KOPT-K1 (cell line): ENCODE results near the gene CRIM1.

Source experiments
- H3K27ac ChIP-seq: fragments of 200-600 bp; sonication (generic); 2 replicates; pipeline ENCODE4 v1.5.1; 2016; ENCODE audit warnings: antibody characterized with exemption, mild to moderate bottlenecking, low read depth, low read length; ENCODE audit not compliant: poor library complexity, severe bottlenecking
- H3K36me3 ChIP-seq: fragments of 200-600 bp; sonication (generic); 2 replicates; pipeline ENCODE4 v1.5.1; 2017; ENCODE audit warnings: antibody characterized with exemption, mild to moderate bottlenecking, low read length, moderate library complexity; ENCODE audit not compliant: insufficient read depth
- H3K9me3 ChIP-seq: fragments of 200-600 bp; sonication (generic); 2 replicates; pipeline ENCODE4 v1.5.1; 2017; ENCODE audit warnings: antibody characterized with exemption, low read length, mild to moderate bottlenecking; ENCODE audit not compliant: insufficient read depth, poor library complexity, severe bottlenecking

The CRIM1 gene

DNA sequence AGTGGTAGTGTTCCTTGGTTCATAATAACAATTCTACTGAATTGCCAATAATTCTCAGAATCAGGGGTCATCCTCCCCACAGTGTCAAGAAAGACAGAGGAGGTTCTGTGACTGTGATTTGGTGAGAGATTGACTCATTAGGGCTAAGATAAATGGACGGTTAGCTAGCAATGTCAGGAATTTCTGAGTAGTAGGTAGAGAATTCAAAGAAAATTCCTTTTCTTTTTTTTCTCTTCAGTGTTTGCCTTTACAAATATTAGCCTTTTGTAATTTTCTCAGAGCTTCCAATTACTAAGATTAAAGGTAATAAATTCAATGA is 16.8 kb upstream of the CRIM1 start:
- no peak overlapping the region for H3K27ac ChIP-seq
- no peaks in the 10 kb centered on the region for H3K9me3 ChIP-seq
- H3K36me3 ChIP-seq, result no peaks in the 10 kb centered on the region

DNA sequence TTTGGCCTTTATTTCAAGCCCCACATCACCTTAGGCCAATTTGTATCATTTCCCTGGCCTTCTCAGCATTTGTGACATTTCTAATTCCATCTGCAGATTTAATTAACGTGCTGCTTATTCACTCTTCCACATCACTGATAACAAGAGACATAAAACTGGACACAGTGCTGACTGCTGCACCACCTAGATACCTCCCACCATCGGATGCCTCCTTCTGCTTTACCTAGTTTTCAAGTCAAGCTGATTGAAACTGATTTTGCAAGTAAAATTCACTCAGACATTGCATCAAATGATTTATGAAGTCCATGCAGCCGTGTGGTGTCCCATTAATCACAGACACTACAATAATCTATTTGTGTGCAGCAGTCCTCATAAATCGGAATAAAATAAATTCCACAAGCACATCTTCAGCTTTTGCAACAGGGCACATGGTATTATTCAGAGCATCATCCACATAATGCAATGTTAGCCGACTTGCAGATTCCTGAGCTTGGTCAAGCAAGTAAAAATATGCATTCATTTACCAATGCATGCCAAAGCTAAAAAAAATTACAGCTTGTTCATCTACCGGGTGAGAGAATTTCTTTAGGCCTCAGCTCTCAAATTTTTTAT is 15.9 kb upstream of the CRIM1 start:
- no peak overlapping the region for H3K27ac ChIP-seq
- no peaks in the 10 kb centered on the region for H3K9me3 ChIP-seq
- no peaks in the 10 kb centered on the region for H3K36me3 ChIP-seq

DNA sequence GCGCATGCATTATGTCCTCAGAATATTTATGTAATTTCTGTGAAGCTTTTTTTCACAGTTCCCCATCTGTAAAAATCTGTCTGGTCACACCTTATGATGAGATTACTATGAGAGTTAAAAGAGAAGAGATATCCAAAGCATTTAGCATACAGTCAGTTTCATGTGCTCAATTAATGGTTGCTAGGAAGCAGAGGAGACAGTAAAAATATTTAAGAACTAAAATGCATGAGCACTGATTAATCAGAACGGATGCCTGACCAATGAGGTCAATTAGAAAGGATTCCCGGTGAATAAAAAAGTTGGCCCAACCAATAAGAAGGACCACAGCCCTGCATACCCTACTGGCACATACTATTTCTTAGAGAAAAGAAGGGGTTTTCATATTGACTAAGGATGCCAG is 12.0 kb upstream of the CRIM1 start:
- no peaks in the 10 kb centered on the region for H3K9me3 ChIP-seq
- no peak overlapping the region for H3K27ac ChIP-seq
- no peaks in the 10 kb centered on the region for H3K36me3 ChIP-seq

DNA sequence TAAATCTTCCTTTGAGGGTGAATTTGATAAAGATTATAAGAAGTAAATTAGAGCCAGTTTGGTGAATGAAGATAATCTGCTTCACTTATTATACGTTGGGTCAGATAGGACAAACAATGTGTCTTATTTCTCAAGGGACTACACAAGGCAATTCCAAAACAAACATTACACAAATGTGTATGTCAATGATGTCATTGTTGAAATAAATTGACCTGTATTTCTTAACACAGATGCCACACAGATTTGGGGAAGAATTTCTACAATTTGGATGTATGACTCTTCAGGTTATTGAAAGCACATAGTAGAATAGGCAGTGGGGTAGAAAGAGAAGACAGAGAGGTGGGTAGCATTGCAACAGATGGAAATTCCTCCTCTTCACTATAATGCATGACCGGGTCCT is 6.9 kb upstream of the CRIM1 start:
- no peaks in the 10 kb centered on the region for H3K36me3 ChIP-seq
- H3K9me3 ChIP-seq, result no peaks in the 10 kb centered on the region
- H3K27ac ChIP-seq, result no peak overlapping the region

DNA sequence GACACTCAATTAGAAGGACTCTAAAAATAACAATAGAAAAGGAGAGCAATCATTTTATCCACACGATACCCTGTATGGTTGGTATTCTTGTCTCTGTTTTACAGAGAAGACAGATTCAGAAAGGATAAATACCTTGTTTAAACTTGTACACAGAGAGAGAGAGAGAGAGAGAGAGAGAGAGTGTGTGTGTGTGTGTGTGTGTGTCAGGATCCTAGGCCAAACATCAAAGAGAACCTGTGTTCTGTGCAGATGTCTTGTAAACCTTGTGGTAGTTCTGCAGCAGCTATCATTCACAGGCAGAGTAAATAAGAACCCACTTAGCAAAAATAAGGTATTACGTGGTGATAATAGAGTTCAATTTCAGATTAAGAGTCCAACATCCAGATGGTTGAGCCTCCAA is 4.3 kb upstream of the CRIM1 start:
- no peaks in the 10 kb centered on the region for H3K36me3 ChIP-seq
- H3K9me3 ChIP-seq, result no peaks in the 10 kb centered on the region
- H3K27ac ChIP-seq, result no peak overlapping the region

DNA sequence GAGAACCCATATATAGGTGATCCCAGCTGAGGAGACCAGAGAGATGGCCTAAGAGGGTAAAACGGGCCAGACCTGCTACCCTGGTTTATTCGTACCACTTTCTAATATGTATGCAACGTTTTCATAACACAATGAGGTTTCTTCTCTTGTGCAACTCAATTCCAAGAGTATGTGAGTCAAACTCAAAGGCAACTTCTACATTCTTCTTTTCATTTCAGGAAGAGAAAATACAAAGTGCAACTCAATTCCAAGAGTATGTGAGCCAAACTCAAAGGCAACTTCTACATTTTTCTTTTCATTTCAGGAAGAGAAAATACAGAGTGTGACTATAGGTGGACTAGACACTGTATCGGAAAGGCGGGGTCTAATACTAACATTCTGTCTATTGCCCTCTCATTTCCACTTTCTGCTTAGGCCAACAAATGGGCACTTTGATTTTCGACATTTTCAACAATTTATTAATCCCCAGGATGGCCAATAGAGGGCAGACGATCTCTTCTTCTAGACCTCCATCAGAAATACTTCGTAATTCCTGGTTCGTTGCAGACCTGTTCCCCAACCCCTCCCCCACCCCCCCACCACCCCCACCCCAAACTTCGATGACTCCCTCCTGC is 3.7 kb upstream of the CRIM1 start:
- Histone ChIP-seq H3K9me3 (no peaks in the 10 kb centered on the region), H3K27ac (no peak overlapping the region), H3K36me3 (no peaks in the 10 kb centered on the region)

DNA sequence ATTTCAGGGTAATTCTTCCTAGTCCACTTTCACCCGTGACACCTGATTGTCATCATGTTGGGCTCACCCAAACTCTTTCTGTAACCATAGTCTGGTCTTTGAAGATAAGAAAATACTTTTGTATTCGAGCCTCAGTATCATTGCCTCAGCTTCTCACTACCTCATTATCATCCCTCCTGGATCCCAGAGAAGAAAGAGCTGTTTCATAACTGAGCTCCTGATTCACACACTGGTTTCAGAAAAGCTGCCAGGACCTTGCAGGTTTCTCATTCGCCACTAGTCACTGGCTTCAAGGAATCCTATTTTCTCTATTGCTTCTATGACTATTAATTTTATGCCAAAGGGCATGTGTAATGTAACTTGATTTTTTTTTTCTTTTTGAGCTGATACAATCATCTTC is 2.9 kb upstream of the CRIM1 start:
- Histone ChIP-seq H3K36me3 (no peaks in the 10 kb centered on the region), H3K9me3 (no peaks in the 10 kb centered on the region), H3K27ac (no peak overlapping the region)

DNA sequence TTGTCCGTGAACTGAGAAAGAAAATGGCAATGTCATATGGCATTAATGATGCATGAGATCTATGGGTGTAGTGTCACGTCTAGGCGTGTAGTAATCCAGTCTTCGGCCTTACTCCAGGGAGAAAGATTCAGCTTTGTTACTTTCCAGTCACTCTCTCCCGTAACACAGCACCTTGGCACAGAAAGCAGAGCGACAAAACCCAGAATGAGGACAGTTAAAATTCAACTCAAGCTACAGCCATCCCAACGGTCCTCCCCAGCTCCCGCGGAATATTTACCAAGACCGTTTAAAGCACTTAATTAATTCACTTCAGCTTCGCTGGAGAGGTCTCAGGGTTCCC is 797 bp upstream of the CRIM1 start:
- no peak overlapping the region for H3K27ac ChIP-seq
- H3K36me3 ChIP-seq, result no peaks in the 10 kb centered on the region
- no peaks in the 10 kb centered on the region for H3K9me3 ChIP-seq

DNA sequence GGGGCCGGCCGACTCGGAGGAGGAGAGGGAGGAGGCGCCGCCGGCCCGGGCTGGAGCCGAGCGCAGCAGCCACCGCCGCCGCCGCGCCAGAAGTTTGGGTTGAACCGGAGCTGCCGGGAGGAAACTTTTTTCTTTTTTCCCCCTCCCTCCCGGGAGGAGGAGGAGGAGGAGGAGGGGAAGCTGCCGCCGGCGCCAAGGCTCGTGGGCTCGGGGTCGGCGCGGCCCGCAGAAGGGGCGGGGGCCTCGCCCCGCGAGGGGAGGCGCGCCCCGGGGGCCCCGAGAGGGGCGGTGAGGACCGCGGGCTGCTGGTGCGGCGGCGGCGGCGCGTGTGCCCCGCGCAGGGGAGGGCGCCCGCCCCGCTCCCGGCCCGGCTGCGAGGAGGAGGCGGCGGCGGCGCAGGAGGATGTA is 316 bp downstream of the CRIM1 start:
- H3K36me3 ChIP-seq, result no peaks in the 10 kb centered on the region
- no peak overlapping the region for H3K27ac ChIP-seq

DNA sequence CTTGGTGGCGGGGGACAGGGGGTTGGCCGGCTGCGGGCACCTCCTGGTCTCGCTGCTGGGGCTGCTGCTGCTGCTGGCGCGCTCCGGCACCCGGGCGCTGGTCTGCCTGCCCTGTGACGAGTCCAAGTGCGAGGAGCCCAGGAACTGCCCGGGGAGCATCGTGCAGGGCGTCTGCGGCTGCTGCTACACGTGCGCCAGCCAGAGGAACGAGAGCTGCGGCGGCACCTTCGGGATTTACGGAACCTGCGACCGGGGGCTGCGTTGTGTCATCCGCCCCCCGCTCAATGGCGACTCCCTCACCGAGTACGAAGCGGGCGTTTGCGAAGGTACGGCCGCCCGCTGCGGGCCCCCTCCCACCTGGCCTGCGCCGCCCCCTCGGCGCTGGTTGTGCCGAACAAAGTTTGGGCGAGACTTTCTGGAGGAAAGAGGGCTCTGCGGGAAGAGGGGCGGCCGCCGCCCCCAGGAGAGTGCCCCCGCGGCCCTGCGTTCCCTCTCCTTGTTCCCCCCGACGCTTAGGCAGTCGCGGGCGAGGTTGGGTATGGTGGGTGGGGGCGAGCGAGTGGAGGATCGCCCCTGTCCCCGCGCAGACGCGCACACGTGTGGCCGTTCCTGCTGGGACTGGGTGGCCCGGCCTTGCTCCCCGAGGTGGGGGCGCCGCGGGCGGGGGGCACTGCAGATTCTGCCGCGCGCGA is 866 bp downstream of the CRIM1 start:
- Histone ChIP-seq H3K9me3 (no peaks in the 10 kb centered on the region), H3K27ac (no peak overlapping the region), H3K36me3 (no peaks in the 10 kb centered on the region)

More for the DNA sequence above, 316 bp downstream of the CRIM1 start:
- H3K9me3 ChIP-seq, result no peaks in the 10 kb centered on the region

DNA sequence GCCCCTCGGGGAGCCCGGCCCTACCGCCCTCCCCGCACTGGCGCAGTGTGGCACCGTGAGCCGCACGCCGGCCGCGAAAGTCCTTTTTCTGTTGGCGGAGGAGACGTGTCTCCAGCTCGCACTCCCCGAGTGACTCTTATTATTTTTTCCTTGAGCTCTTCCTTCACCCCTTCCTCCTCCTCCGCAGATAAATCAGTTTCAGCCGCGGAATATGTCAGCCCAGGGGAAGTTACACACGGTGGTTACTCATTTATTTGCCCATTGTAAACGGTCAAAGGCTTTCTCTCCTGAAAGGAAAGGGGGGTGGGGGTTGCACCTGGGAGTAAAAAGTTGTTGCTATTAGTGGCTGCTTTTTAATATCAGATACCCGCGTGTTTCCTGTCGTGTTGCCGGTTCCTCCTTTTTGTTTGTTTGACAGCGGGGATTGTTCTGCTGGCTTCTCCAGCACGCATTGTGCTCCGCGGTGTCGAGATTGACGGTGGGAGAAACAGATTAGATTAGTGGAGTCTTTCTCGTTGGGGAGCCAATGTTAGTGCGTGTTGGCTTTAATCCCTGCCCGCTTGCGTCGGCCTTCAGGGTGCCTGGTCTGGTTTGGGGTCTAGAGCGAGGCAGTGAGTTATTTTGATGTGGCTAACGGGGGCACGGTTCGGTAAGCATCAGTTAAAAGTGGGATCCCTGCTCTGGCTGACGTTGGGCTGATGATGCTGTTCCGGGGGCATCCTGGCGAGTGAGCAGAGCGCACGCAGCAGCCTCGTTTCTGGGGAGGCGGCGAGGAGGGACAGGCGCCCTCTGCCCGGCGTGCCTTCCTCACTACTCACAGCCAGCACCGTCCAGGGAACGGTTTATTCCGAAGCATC is 1.6 kb downstream of the CRIM1 start:
- Histone ChIP-seq H3K36me3 (no peaks in the 10 kb centered on the region), H3K27ac (no peak overlapping the region), H3K9me3 (no peaks in the 10 kb centered on the region)

DNA sequence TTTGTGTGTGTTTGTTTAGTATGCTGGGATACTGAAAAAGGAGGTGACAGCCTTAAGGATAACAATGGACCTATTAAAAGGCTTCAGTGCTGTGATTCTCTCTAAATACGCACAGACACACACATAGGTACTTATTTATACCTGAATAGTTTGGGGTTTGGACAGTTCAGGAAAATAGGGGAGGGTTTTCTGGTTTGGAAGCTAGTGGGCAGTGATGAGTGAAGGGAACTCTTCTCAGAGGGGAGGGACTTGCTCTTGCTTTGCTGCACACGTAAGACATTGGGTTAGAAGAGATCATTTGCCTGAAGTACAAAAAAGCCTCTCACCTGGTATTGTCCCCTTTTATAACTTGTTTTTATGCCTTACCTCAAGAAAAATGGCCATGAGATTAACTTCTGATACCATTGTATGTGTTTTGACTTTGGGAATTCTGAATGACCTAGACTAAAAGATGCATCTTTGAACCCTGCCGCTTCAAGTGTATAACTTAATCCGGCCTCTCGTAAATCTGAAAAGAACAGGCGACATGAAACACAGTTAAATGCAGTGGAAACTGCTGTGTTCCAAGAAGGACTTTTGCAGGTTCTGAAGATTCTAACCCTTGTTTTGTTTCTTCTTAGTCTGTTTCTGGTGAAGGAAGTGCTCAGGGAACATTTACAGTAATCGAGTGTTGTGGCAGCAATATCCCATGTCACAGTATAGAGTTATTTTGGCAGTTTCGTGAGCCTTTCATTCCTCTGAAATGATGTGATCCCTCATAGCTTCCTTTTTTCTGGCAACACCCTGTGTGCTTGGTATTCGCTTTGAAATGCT is 2.5 kb downstream of the CRIM1 start:
- H3K27ac ChIP-seq, result no peak overlapping the region
- H3K9me3 ChIP-seq, result no peaks in the 10 kb centered on the region
- no peaks in the 10 kb centered on the region for H3K36me3 ChIP-seq

DNA sequence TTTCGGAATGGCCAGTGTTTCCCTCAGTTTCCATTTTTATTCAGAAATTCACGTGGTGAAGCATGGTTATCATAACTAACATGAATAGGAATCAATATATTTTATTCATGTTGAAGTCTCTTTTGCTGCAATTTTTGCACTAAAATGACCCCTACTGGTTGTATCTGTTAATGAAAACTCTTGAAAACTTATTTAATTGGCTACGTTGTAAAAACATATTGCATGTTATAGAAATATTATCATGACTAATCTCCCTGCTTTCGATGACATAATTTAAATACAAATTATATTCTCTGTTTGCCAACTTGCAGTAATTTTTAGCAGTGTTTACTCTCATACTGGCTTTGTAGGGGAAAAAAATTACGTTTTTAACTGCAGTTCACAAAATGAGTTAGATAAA is 3.5 kb downstream of the CRIM1 start:
- Histone ChIP-seq H3K9me3 (no peaks in the 10 kb centered on the region), H3K36me3 (no peaks in the 10 kb centered on the region), H3K27ac (no peak overlapping the region)

DNA sequence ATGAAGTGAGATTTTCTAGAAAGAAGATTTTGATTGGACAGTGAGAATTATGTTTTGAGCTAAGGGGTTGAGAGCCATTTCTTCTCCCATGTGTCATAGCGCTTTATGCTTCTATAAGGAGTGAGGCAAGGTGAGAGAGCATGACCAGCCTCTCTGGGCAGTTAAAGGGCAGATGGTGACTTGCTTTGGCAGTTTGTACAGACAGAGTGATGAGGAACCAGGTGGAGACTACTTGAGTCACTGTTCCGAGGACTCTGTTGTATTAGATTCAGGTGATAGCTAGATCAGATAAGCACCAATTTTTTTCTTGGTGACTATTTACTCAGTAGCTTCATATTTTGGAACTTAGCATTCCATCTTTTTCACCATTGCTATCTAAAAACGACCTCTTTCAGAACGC is 4.5 kb downstream of the CRIM1 start:
- no peak overlapping the region for H3K27ac ChIP-seq
- no peaks in the 10 kb centered on the region for H3K36me3 ChIP-seq
- no peaks in the 10 kb centered on the region for H3K9me3 ChIP-seq

DNA sequence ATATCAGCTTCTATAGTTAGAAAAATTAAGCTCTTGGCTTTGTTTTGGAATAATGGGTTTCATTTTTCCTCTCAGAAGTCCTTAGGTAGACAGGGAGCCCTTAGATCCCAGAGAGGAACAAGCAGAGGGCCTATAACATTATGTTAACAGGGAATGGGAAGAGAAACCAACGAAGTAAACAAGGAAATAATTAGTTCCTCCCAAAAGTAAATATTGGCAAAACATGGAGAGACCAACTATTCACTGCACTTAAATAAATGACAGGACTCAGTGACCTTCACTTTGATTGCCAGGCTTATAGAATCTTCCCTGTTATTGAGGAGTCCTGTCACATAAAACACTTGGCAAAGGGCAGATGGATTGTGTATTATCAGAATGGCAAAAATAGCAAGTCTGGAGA is 5.3 kb downstream of the CRIM1 start:
- Histone ChIP-seq H3K27ac (no peak overlapping the region), H3K36me3 (no peaks in the 10 kb centered on the region), H3K9me3 (no peaks in the 10 kb centered on the region)
